SH-SY5Y (cell line): ENCODE data around the gene BRD1.

Experiments used
- GATA2 ChIP-seq: IDR thresholded peaks from 2 replicates; pipeline ENCODE4 v1.6.1; 2011; ENCODE audit warnings: mild to moderate bottlenecking, low read depth, low read length
- GATA3 ChIP-seq: IDR thresholded peaks from 2 replicates; pipeline ENCODE4 v1.6.1; 2011; ENCODE audit warnings: low read depth, mild to moderate bottlenecking, low read length, moderate library complexity

DNA sequence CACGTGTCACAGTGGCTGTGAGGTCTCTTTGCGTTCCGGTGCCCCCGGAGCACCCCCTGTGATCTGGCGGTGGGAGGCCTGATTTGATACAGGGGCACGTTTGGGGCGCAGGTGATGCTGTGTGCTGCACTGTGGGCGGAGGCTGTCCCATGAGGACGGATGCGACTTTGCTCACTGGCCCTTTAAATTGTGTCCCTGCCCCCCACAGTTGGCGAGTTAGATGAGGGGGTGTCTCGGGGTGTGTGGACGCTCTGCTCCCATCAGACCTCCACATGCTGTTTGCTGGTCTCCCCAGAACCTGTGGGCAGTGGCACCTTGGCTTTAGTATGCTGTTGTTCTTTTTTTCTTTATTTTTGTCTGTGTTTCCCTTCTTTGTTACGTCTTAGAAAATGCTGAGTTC is 31.2 kb upstream of the BRD1 start:
- TF ChIP-seq GATA2 (no peak), GATA3 (no peak)
